BE2C (cell line): Measurements from ENCODE around the gene HOXB6.

ENCODE experiments used
- DNase-seq: peaks from one replicate; pipeline ENCODE4 v3.0.0-alpha.2; 2020
- H3K27me3 ChIP-seq: fragments of 250-450 bp; sonication (Bioruptor Pico); 2 replicates; pipeline ENCODE4 v1.5.1; 2020; ENCODE audit warnings: mild to moderate bottlenecking
- H3K36me3 ChIP-seq: fragments of 250-450 bp; sonication (Bioruptor Pico); 2 replicates; pipeline ENCODE4 v1.5.1; 2020; ENCODE audit warnings: mild to moderate bottlenecking
- H3K4me1 ChIP-seq: fragments of 250-450 bp; sonication (Bioruptor Pico); 2 replicates; pipeline ENCODE4 v1.5.1; 2020
- H3K4me3 ChIP-seq: 2 replicates; pipeline ENCODE4 v1.5.1; 2011; ENCODE audit warnings: low read depth, low read length
- H3K9me3 ChIP-seq: fragments of 250-450 bp; sonication (Bioruptor Pico); 2 replicates; pipeline ENCODE4 v1.5.1; 2020
- CTCF ChIP-seq: IDR thresholded peaks from 2 replicates; pipeline ENCODE4 v1.5.1; 2012; ENCODE audit warnings: mild to moderate bottlenecking, low read depth, low read length

The HOXB6 gene

GRCh38 chr17:48596735-48597527 is 7.9 kb downstream of the HOXB6 start:
- no peak for DNase-seq
- peaks cover 97% of the 10 kb centered on the region for H3K27me3 ChIP-seq
- no peaks in the 10 kb centered on the region for H3K9me3 ChIP-seq
- TF ChIP-seq CTCF = no peak
- H3K4me3 ChIP-seq = no peak overlapping the region
- H3K36me3 ChIP-seq = no peaks in the 10 kb centered on the region
- H3K4me1 ChIP-seq = no peaks in the 10 kb centered on the region

GRCh38 chr17:48596000-48596734 is 8.6 kb downstream of the HOXB6 start:
- no peaks in the 10 kb centered on the region for H3K36me3 ChIP-seq
- H3K27me3 ChIP-seq = peaks cover 96% of the 10 kb centered on the region
- H3K4me3 ChIP-seq = no peak overlapping the region
- no peaks in the 10 kb centered on the region for H3K4me1 ChIP-seq
- no peaks in the 10 kb centered on the region for H3K9me3 ChIP-seq
- DNase-seq = no peak
- no peak for TF ChIP-seq CTCF

- peaks cover 96% of the 10 kb centered on the region for H3K27me3 ChIP-seq
- H3K4me3 ChIP-seq = no peak overlapping the region
- no peaks in the 10 kb centered on the region for H3K4me1 ChIP-seq
These were observed 9.3 kb downstream of the HOXB6 start for GRCh38 chr17:48595278-48595999.

GRCh38 chr17:48594538-48595277 is 10.1 kb downstream of the HOXB6 start:
- TF ChIP-seq CTCF = no peak
- peaks cover 96% of the 10 kb centered on the region for H3K27me3 ChIP-seq
- no peaks in the 10 kb centered on the region for H3K36me3 ChIP-seq
- no peaks in the 10 kb centered on the region for H3K4me1 ChIP-seq
- DNase-seq = no peak
- H3K4me3 ChIP-seq = no peak overlapping the region
- H3K9me3 ChIP-seq = no peaks in the 10 kb centered on the region

More at GRCh38 chr17:48595278-48595999, 9.3 kb downstream of the HOXB6 start:
- no peak for DNase-seq
- Histone ChIP-seq H3K36me3 (no peaks in the 10 kb centered on the region), H3K9me3 (no peaks in the 10 kb centered on the region)
- no peak for TF ChIP-seq CTCF

- peak; percentile 93 for TF ChIP-seq CTCF
- no peaks in the 10 kb centered on the region for H3K4me1 ChIP-seq
- H3K36me3 ChIP-seq = no peaks in the 10 kb centered on the region
- H3K27me3 ChIP-seq = peaks cover 96% of the 10 kb centered on the region
- no peaks in the 10 kb centered on the region for H3K9me3 ChIP-seq
- peak; percentile 84 for DNase-seq
- no peak overlapping the region for H3K4me3 ChIP-seq
These were observed 10.8 kb downstream of the HOXB6 start for GRCh38 chr17:48593840-48594537.
